DMS 273 treated with DMSO at 0.1 percent for 48 hours (cell line): ENCODE measurements around the gene DUOX1.

Experiments
- DNase-seq: peaks from one replicate; lab custom pipeline; 2025; lab: John Stamatoyannopoulos, UW

Gene DUOX1

GRCh38 chr15:45168751-45169551 lies 39.2 kb downstream of the DUOX1 start:
- peak; percentile 22 for DNase-seq

GRCh38 chr15:45169608-45170480 lies 40.0 kb downstream of the DUOX1 start:
- DNase-seq: peak; percentile 42

GRCh38 chr15:45171912-45172311 lies 42.1 kb downstream of the DUOX1 start:
- DNase-seq: no peak

GRCh38 chr15:45174069-45174468 lies 44.3 kb downstream of the DUOX1 start:
- DNase-seq: no peak

GRCh38 chr15:45174577-45174976 lies 44.8 kb downstream of the DUOX1 start:
- no peak for DNase-seq

GRCh38 chr15:45177285-45177684 lies 47.5 kb downstream of the DUOX1 start:
- no peak for DNase-seq

- DNase-seq: no peak
Observed at GRCh38 chr15:45179221-45179985, 49.6 kb downstream of the DUOX1 start.

GRCh38 chr15:45180201-45180600 lies 50.4 kb downstream of the DUOX1 start:
- no peak for DNase-seq

GRCh38 chr15:45180648-45181436 lies 51.0 kb downstream of the DUOX1 start:
- no peak for DNase-seq

- peak; percentile 94 for DNase-seq
Observed at GRCh38 chr15:45181491-45182285, 51.9 kb downstream of the DUOX1 start.

GRCh38 chr15:45182996-45183395 lies 53.2 kb downstream of the DUOX1 start:
- DNase-seq: no peak

GRCh38 chr15:45183511-45183910 lies 53.7 kb downstream of the DUOX1 start:
- peak; percentile 60 for DNase-seq

- DNase-seq: peak; percentile 79
Observed at GRCh38 chr15:45184562-45185041, 54.8 kb downstream of the DUOX1 start.

GRCh38 chr15:45185069-45185779 lies 55.4 kb downstream of the DUOX1 start:
- DNase-seq: no peak

GRCh38 chr15:45185903-45186770 lies 56.3 kb downstream of the DUOX1 start:
- DNase-seq: no peak

- no peak for DNase-seq
Observed at GRCh38 chr15:45186771-45187577, 57.2 kb downstream of the DUOX1 start.

GRCh38 chr15:45187578-45187893 lies 57.7 kb downstream of the DUOX1 start:
- DNase-seq: no peak
